IMR-90 (cell line): ENCODE results near the gene NCSTN. TPM values are rescaled to one million over a fixed set of nuclear protein-coding genes. Genes with fewer than 3 reads are reported as not detected.

Source experiments
- ATAC-seq: fragments of 200-7000 bp; cut with Tn5 transposase; 2 replicates; pipeline ENCODE4 v1.9.1; 2020; ENCODE audit warnings: low read depth, mild to moderate bottlenecking, moderate library complexity
- BruUV-seq: library from RNA; stranded (reverse); fragments of 400-500 nt; replicated peaks from 2 replicates; lab custom pipeline; 2021; lab: Mats Ljungman, UMichigan
- CTCF ChIA-PET: fragments of 300-600 bp; formaldehyde crosslinking; extraction: SDS; loops from one replicate; lab custom pipeline; 2021; ENCODE audit warnings: antibody characterized with exemption; lab: Yijun Ruan, JAX
- POLR2A ChIA-PET: fragments of 300-600 bp; sonication (Branson Sonifier 250); formaldehyde crosslinking; loops from one replicate; lab custom pipeline; 2022; ENCODE audit warnings: antibody characterized with exemption; ENCODE audit not compliant: unreplicated experiment; lab: Charles Lee
- DNase-seq: peaks from one replicate; pipeline ENCODE4 v3.0.0; 2013
- H2AFZ ChIP-seq: replicated peaks from 2 replicates; pipeline ENCODE3; 2013; ENCODE audit warnings: low read length, mild to moderate bottlenecking; ENCODE audit not compliant: poor library complexity
- H2AK5ac ChIP-seq: 2 replicates; pipeline ENCODE4 v1.6.1; 2013; ENCODE audit warnings: low read depth, low read length, inconsistent platforms
- H2AK9ac ChIP-seq: replicated peaks from 2 replicates; pipeline ENCODE3; 2013; ENCODE audit warnings: mild to moderate bottlenecking, low read depth, low read length, moderate library complexity; ENCODE audit not compliant: poor library complexity
- H2BK120ac ChIP-seq: 2 replicates; pipeline ENCODE4 v1.6.1; 2013; ENCODE audit warnings: low read depth, low read length, inconsistent platforms
- H2BK15ac ChIP-seq: 3 replicates; pipeline ENCODE4 v1.6.1; 2013; ENCODE audit warnings: low read depth, low read length, inconsistent platforms
- H2BK20ac ChIP-seq: 2 replicates; pipeline ENCODE4 v1.6.1; 2013; ENCODE audit warnings: low read depth, mild to moderate bottlenecking, inconsistent platforms, low read length, moderate library complexity
- H2BK5ac ChIP-seq: 2 replicates; pipeline ENCODE4 v1.6.1; 2013; ENCODE audit warnings: mild to moderate bottlenecking, low read depth, low read length, inconsistent platforms; ENCODE audit not compliant: poor library complexity, severe bottlenecking
- H3K14ac ChIP-seq: replicated peaks from 2 replicates; pipeline ENCODE4 v1.6.1; 2013; ENCODE audit warnings: low read depth, low read length, inconsistent platforms
- H3K18ac ChIP-seq: 2 replicates; pipeline ENCODE4 v1.6.1; 2013; ENCODE audit warnings: low read depth, low read length, control low read depth
- H3K23ac ChIP-seq: 2 replicates; pipeline ENCODE4 v1.6.1; 2013; ENCODE audit warnings: low read depth, low read length, inconsistent platforms
- H3K27ac ChIP-seq: 2 replicates; pipeline ENCODE4 v1.5.1; 2013; ENCODE audit warnings: mild to moderate bottlenecking, control low read depth, low read length; ENCODE audit not compliant: insufficient read depth
- H3K27me3 ChIP-seq: 2 replicates; pipeline ENCODE4 v1.6.1; 2013; ENCODE audit warnings: low read length; ENCODE audit not compliant: control insufficient read depth, insufficient read depth
- H3K36me3 ChIP-seq: 2 replicates; pipeline ENCODE4 v1.6.1; 2013; ENCODE audit warnings: low read length, mixed read lengths; ENCODE audit not compliant: control insufficient read depth, insufficient read depth
- H3K4ac ChIP-seq: 2 replicates; pipeline ENCODE4 v1.6.1; 2013; ENCODE audit warnings: low read depth, low read length, inconsistent platforms
- H3K4me1 ChIP-seq: 2 replicates; pipeline ENCODE4 v1.6.1; 2013; ENCODE audit warnings: low read length, mixed read lengths; ENCODE audit not compliant: control insufficient read depth, insufficient read depth
- H3K4me2 ChIP-seq: 2 replicates; pipeline ENCODE4 v1.6.1; 2013; ENCODE audit warnings: low read depth, mild to moderate bottlenecking, control low read depth, low read length, moderate library complexity
- H3K4me3 ChIP-seq: 2 replicates; pipeline ENCODE4 v1.5.1; 2013; ENCODE audit warnings: low read depth, mild to moderate bottlenecking, control low read depth, low read length, moderate library complexity; ENCODE audit not compliant: insufficient read depth
- H3K56ac ChIP-seq: 2 replicates; pipeline ENCODE4 v1.6.1; 2013; ENCODE audit warnings: low read length, inconsistent platforms; ENCODE audit not compliant: insufficient read depth; ENCODE audit errors: extremely low read depth
- H3K79me1 ChIP-seq, 2 experiments: 2 replicates each; pipeline ENCODE4 v1.6.1; 2013; ENCODE audit warnings: low read length in 2 of 2, inconsistent platforms in 1 of 2, low read depth in 1 of 2
- H3K9ac ChIP-seq: 2 replicates; pipeline ENCODE4 v1.6.1; 2013; ENCODE audit warnings: low read depth, low read length, control low read depth
- H3K9me1 ChIP-seq: 2 replicates; pipeline ENCODE4 v1.6.1; 2013; ENCODE audit warnings: low read length, inconsistent platforms; ENCODE audit not compliant: insufficient read depth
- H3K9me3 ChIP-seq: 2 replicates; pipeline ENCODE4 v1.6.1; 2013; ENCODE audit warnings: low read length; ENCODE audit not compliant: control insufficient read depth, insufficient read depth
- H4K20me1 ChIP-seq: 2 replicates; pipeline ENCODE4 v1.6.1; 2013; ENCODE audit warnings: low read length, inconsistent platforms; ENCODE audit not compliant: insufficient read depth
- H4K5ac ChIP-seq: 2 replicates; pipeline ENCODE4 v1.6.1; 2013; ENCODE audit warnings: mild to moderate bottlenecking, low read depth, low read length, control low read depth
- H4K8ac ChIP-seq, 2 experiments: 2 replicates each; pipeline ENCODE4 v1.6.1; 2013; ENCODE audit warnings: low read depth in 2 of 2, low read length in 2 of 2, control low read depth in 1 of 2, inconsistent platforms in 1 of 2
- H4K91ac ChIP-seq: 2 replicates; pipeline ENCODE4 v1.6.1; 2013; ENCODE audit warnings: low read depth, low read length, inconsistent platforms; ENCODE audit not compliant: insufficient read depth
- BHLHE40 ChIP-seq: fragments of 150-350 bp; IDR thresholded peaks from 2 replicates; pipeline ENCODE4 v1.6.1; 2016; ENCODE audit warnings: mild to moderate bottlenecking, low read depth, low read length
- CEBPB ChIP-seq: IDR thresholded peaks from 2 replicates; pipeline ENCODE4 v1.6.1; 2012; ENCODE audit warnings: low read depth, low read length, improper control_type of control experiment
- CHD1 ChIP-seq: IDR thresholded peaks from 2 replicates; pipeline ENCODE4 v1.6.1; 2012; ENCODE audit warnings: low read depth, low read length, improper control_type of control experiment
- MAFK ChIP-seq: IDR thresholded peaks from 2 replicates; pipeline ENCODE4 v1.6.1; 2012; ENCODE audit warnings: low read depth, low read length, improper control_type of control experiment
- MXI1 ChIP-seq: IDR thresholded peaks from 2 replicates; pipeline ENCODE4 v1.6.1; 2012; ENCODE audit warnings: low read depth, mild to moderate bottlenecking, low read length, moderate library complexity, borderline replicate concordance
- NFE2L2 ChIP-seq: fragments of 150-350 bp; IDR thresholded peaks from 2 replicates; pipeline ENCODE4 v1.6.1; 2016; ENCODE audit warnings: low read depth, mild to moderate bottlenecking, low read length
- RAD21 ChIP-seq: IDR thresholded peaks from 2 replicates; pipeline ENCODE4 v1.6.1; 2012; ENCODE audit warnings: low read length, improper control_type of control experiment
- SMC3 ChIP-seq: fragments of 150-350 bp; IDR thresholded peaks from 2 replicates; pipeline ENCODE4 v1.6.1; 2016; ENCODE audit warnings: low read depth, mild to moderate bottlenecking, antibody characterized with exemption, low read length, moderate library complexity
- WGBS, 2 experiments: methylation state at CpG; one replicate each; pipeline versions ENCODE4 v1.1.5 to v1.1.7; 2013; ENCODE audit warnings: missing lambda C conversion rate in 2 of 2; ENCODE audit not compliant: insufficient read length in 1 of 2; ENCODE audit errors: extremely low coverage in 2 of 2; 5-methylcytosine and 5-hydroxymethylcytosine counted together
- dilution Hi-C: fragments of 300-500 bp; cut with HindIII; formaldehyde crosslinking; loops from one replicate; pipeline ENCODE4 v1.14.3; 2018; ENCODE audit warnings: low sequenced_read_pairs; ENCODE audit not compliant: unreplicated experiment
- in situ Hi-C: fragments of 300-500 bp; cut with MboI; formaldehyde crosslinking; loops from 3 replicates; pipeline ENCODE4 v1.14.3; 2019; ENCODE audit warnings: low sequenced_read_pairs, inconsistent platforms, mixed read lengths
- intact Hi-C: fragments of 100-400 bp; cut with micrococcal nuclease; formaldehyde crosslinking; loops from 2 replicates; pipeline ENCODE4 v1.10.0; 2022
- polyA plus RNA-seq, 3 experiments: library from polyadenylated mRNA; depleted of rRNA; stranded (reverse); fragments of >200 nt; gene quantifications; 2 replicates each; pipeline ENCODE4 v1.2.3, GENCODE V29; 2012; ENCODE audit warnings: low replicate concordance in 1 of 3
- total RNA-seq: library from RNA; depleted of rRNA; stranded (reverse); fragments of >200 nt; gene quantifications from 2 replicates; pipeline ENCODE4 v1.2.3, GENCODE V29; 2012

Gene NCSTN
- total and polyA plus RNA-seq, 2 of the 4 experiments (the other 2 are of a cell fraction), result 60.2 to 182 TPM

DNA sequence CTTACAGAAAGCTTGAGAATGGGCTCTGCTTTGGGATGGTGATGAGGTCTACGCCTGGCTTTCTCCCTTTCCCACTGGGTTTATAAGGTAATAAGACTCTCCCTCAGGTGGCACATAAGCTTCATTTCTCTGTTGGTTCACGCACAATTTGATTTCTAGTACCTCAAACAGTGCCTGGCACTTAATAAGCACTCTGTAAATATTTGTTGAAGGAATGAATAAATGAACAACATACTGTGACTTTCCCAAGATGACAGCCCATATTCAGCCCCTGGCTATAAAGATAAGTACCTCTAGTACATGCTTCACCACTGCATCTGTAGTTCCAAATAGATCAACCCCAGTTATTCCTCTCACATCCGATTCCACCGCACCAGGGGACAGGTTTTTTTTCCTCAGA, 17.9 kb upstream of the NCSTN start:
- H3K4me2 ChIP-seq, result no peak overlapping the region
- no peak overlapping the region for H3K14ac ChIP-seq
- H4K5ac ChIP-seq, result no peak overlapping the region
- H3K9me1 ChIP-seq, result no peaks in the 10 kb centered on the region; the same call in 1 of the 2 replicates
- no peaks in the 10 kb centered on the region; the same call in 1 of the 2 replicates for H3K4me1 ChIP-seq
- H2BK5ac ChIP-seq, result no peak overlapping the region
- TF ChIP-seq CEBPB, result no peak
- TF ChIP-seq BHLHE40, result no peak
- no peak for TF ChIP-seq CHD1
- TF ChIP-seq RAD21, result no peak
- no peak for TF ChIP-seq MAFK
- no peak for TF ChIP-seq SMC3
- TF ChIP-seq NFE2L2, result no peak
- TF ChIP-seq MXI1, result no peak
- ChIA-PET CTCF (no interaction called here), POLR2A (no interaction called here)
- H4K20me1 ChIP-seq, result peaks cover 40% of the 10 kb centered on the region
- H3K23ac ChIP-seq, result no peak overlapping the region
- ATAC-seq, result no peak
- H3K79me1 ChIP-seq, result peaks cover 5 to 34% of the 10 kb centered on the region in 2 experiments
- no peaks in the 10 kb centered on the region for H3K9me3 ChIP-seq
- no TSS peak for BruUV-seq
- no CpG with 5 or more reads among the region's 4 CpGs for WGBS, 2 experiments
- intact Hi-C loops (no loop called here), in situ Hi-C loops (no loop called here), dilution Hi-C loops (no loop called here)
- H3K4me3 ChIP-seq, result no peak overlapping the region
- H2AK5ac ChIP-seq, result no peak overlapping the region
- no peak overlapping the region for H4K8ac ChIP-seq
- H3K56ac ChIP-seq, result no peak overlapping the region
- H3K27me3 ChIP-seq, result no peaks in the 10 kb centered on the region
- peaks cover 52% of the 10 kb centered on the region for H3K36me3 ChIP-seq
- no peak overlapping the region for H2BK120ac ChIP-seq
- H3K18ac ChIP-seq, result no peak overlapping the region
- no peak overlapping the region for H3K9ac ChIP-seq
- no peak overlapping the region for H2AFZ ChIP-seq
- H2BK15ac ChIP-seq, result no peak overlapping the region
- H3K27ac ChIP-seq, result no peak overlapping the region
- H2AK9ac ChIP-seq, result no peak overlapping the region
- H2BK20ac ChIP-seq, result no peak overlapping the region
- DNase-seq, result no peak
- no peak overlapping the region for H3K4ac ChIP-seq
- H4K91ac ChIP-seq, result no peak overlapping the region
